ENCODE data around the gene MYOZ2. TPM values are rescaled to one million over a fixed set of nuclear protein-coding genes. Genes with fewer than 3 reads are reported as not detected.

MYOZ2 gene
- total and polyA plus RNA-seq, 2 of the 13 experiments (the other 11 are each of a cell fraction or from before 2014, with no cell fraction given), result 0.03 TPM; not detected in 1

- TF ChIP-seq PATZ1 (CRISPR knock-in tag; IDR thresholded peaks at IDR 0.05) (no peak), THAP11 (CRISPR knock-in tag; IDR thresholded peaks at IDR 0.05) (peak; percentile 72), ZNF7 (CRISPR knock-in tag; IDR thresholded peaks at IDR 0.05) (no peak), SOX5 (CRISPR knock-in tag; IDR thresholded peaks at IDR 0.05; ENCODE audit: borderline replicate concordance) (peak; percentile 11; the same call in 1 of the 2 replicates), TOPORS (CRISPR knock-in tag; IDR thresholded peaks at IDR 0.05) (no peak), ZNF773 (CRISPR knock-in tag; IDR thresholded peaks at IDR 0.05; ENCODE audit: borderline replicate concordance) (peak; percentile 35; the same call in 1 of the 2 replicates), ZNF468 (CRISPR knock-in tag; IDR thresholded peaks at IDR 0.05) (no peak), ATF2 (CRISPR knock-in tag; IDR thresholded peaks at IDR 0.05) (peak; percentile 58), FOXO4 (CRISPR knock-in tag; conservative IDR thresholded peaks at IDR 0.05) (no peak), ZSCAN20 (CRISPR knock-in tag; IDR thresholded peaks at IDR 0.05; ENCODE audit: borderline replicate concordance) (no peak), ZNF547 (CRISPR knock-in tag; IDR thresholded peaks at IDR 0.05) (peak; percentile 67; the same call in 1 of the 2 replicates)
- TF ChIP-seq, protein P1, sequence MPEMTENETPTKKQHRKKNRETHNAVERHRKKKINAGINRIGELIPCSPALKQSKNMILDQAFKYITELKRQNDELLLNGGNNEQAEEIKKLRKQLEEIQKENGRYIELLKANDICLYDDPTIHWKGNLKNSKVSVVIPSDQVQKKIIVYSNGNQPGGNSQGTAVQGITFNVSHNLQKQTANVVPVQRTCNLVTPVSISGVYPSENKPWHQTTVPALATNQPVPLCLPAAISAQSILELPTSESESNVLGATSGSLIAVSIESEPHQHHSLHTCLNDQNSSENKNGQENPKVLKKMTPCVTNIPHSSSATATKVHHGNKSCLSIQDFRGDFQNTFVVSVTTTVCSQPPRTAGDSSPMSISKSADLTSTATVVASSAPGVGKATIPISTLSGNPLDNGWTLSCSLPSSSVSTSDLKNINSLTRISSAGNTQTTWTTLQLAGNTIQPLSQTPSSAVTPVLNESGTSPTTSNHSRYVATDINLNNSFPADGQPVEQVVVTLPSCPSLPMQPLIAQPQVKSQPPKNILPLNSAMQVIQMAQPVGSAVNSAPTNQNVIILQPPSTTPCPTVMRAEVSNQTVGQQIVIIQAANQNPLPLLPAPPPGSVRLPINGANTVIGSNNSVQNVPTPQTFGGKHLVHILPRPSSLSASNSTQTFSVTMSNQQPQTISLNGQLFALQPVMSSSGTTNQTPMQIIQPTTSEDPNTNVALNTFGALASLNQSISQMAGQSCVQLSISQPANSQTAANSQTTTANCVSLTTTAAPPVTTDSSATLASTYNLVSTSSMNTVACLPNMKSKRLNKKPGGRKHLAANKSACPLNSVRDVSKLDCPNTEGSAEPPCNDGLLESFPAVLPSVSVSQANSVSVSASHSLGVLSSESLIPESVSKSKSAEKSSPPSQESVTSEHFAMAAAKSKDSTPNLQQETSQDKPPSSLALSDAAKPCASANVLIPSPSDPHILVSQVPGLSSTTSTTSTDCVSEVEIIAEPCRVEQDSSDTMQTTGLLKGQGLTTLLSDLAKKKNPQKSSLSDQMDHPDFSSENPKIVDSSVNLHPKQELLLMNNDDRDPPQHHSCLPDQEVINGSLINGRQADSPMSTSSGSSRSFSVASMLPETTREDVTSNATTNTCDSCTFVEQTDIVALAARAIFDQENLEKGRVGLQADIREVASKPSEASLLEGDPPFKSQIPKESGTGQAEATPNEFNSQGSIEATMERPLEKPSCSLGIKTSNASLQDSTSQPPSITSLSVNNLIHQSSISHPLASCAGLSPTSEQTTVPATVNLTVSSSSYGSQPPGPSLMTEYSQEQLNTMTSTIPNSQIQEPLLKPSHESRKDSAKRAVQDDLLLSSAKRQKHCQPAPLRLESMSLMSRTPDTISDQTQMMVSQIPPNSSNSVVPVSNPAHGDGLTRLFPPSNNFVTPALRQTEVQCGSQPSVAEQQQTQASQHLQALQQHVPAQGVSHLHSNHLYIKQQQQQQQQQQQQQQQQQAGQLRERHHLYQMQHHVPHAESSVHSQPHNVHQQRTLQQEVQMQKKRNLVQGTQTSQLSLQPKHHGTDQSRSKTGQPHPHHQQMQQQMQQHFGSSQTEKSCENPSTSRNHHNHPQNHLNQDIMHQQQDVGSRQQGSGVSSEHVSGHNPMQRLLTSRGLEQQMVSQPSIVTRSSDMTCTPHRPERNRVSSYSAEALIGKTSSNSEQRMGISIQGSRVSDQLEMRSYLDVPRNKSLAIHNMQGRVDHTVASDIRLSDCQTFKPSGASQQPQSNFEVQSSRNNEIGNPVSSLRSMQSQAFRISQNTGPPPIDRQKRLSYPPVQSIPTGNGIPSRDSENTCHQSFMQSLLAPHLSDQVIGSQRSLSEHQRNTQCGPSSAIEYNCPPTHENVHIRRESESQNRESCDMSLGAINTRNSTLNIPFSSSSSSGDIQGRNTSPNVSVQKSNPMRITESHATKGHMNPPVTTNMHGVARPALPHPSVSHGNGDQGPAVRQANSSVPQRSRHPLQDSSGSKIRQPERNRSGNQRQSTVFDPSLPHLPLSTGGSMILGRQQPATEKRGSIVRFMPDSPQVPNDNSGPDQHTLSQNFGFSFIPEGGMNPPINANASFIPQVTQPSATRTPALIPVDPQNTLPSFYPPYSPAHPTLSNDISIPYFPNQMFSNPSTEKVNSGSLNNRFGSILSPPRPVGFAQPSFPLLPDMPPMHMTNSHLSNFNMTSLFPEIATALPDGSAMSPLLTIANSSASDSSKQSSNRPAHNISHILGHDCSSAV (CRISPR knock-in tag; IDR thresholded peaks at IDR 0.05; ENCODE audit: borderline replicate concordance), result no peak
- TF ChIP-seq, protein P2, sequence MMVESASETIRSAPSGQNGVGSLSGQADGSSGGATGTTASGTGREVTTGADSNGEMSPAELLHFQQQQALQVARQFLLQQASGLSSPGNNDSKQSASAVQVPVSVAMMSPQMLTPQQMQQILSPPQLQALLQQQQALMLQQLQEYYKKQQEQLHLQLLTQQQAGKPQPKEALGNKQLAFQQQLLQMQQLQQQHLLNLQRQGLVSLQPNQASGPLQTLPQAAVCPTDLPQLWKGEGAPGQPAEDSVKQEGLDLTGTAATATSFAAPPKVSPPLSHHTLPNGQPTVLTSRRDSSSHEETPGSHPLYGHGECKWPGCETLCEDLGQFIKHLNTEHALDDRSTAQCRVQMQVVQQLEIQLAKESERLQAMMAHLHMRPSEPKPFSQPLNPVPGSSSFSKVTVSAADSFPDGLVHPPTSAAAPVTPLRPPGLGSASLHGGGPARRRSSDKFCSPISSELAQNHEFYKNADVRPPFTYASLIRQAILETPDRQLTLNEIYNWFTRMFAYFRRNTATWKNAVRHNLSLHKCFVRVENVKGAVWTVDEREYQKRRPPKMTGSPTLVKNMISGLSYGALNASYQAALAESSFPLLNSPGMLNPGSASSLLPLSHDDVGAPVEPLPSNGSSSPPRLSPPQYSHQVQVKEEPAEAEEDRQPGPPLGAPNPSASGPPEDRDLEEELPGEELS (CRISPR knock-in tag; IDR thresholded peaks at IDR 0.05), result no peak; the same call in 1 of the 2 replicates
Measured at GRCh38 chr4:119212234-119212963, 76.8 kb downstream of the MYOZ2 start, which contains the start of gene USP53 (continued).

Data from HepG2 (cell line).